K562 (cell line): ENCODE measurements around the gene TALDO1. TPM values are rescaled to one million over a fixed set of nuclear protein-coding genes. Genes with fewer than 3 reads are reported as not detected.

ENCODE experiments used
- ATAC-seq: fragments of 200-7000 bp; cut with Tn5 transposase; 3 replicates; pipeline ENCODE4 v1.9.1; 2020; ENCODE audit warnings: moderate library complexity
- BruUV-seq: library from RNA; stranded (reverse); fragments of 400-500 nt; replicated peaks from 2 replicates; lab custom pipeline; 2021; lab: Mats Ljungman, UMichigan
- CTCF ChIA-PET: fragments of 300-600 bp; formaldehyde crosslinking; extraction: SDS; loops from one replicate; lab custom pipeline; 2021; ENCODE audit warnings: low intra/inter-chr PET ratio; lab: Yijun Ruan, JAX
- POLR2A ChIA-PET: fragments of 300-600, 350-650 bp; sonication (Branson Sonifier 250); formaldehyde crosslinking; extraction: SDS; loops from one replicate; lab custom pipeline; 2021; ENCODE audit warnings: antibody characterized with exemption, inconsistent platforms; lab: Yijun Ruan, JAX
- DNase-seq, 4 experiments: peaks; one replicate each; pipeline versions ENCODE4 v3.0.0 to v3.0.0-alpha.2; 2011 to 2018; ENCODE audit warnings: low spot score in 3 of 4, mixed read lengths in 3 of 4; ENCODE audit errors: extremely low read depth in 1 of 4
- FAIRE-seq: peaks from 2 replicates; lab custom pipeline; 2011; peaks lifted over from hg19 to GRCh38; lab: Jason Lieb, UNC
- H2AFZ ChIP-seq: 2 replicates; pipeline ENCODE4 v1.6.0; 2011; ENCODE audit warnings: low read depth, low read length, control low read depth, inconsistent platforms
- H3K27ac ChIP-seq: fragments of 200-600 bp; 3 replicates; pipeline ENCODE4 v1.8.0; 2011; ENCODE audit warnings: low read depth, mild to moderate bottlenecking, control low read depth, inconsistent platforms, low read length, moderate library complexity, mixed read lengths; ENCODE audit errors: extremely low read depth
- H3K27me3 ChIP-seq, 2 experiments: fragments of 300-600 bp in 1 of 2; 2 replicates in 1 of 2; 3 replicates in 1 of 2; pipeline versions ENCODE4 v1.6.0 to v1.8.0; 2011; ENCODE audit warnings: inconsistent platforms in 2 of 2, low read length in 2 of 2, mild to moderate bottlenecking in 1 of 2, mixed read lengths in 1 of 2, moderate library complexity in 1 of 2; ENCODE audit not compliant: control insufficient read depth in 2 of 2, insufficient read depth in 2 of 2
- H3K36me3 ChIP-seq: fragments of 300-600 bp; 3 replicates; pipeline ENCODE4 v1.8.0; 2011; ENCODE audit warnings: mild to moderate bottlenecking, low read length, inconsistent platforms; ENCODE audit not compliant: control insufficient read depth, insufficient read depth
- H3K4me1 ChIP-seq, 2 experiments: fragments of 200-600 bp in 1 of 2; replicated peaks in 1 of 2; 2 replicates in 1 of 2; 3 replicates in 1 of 2; pipeline versions ENCODE4 v1.5.1 to v1.8.0; 2011; ENCODE audit warnings: inconsistent platforms in 2 of 2, low read length in 2 of 2, mild to moderate bottlenecking in 1 of 2, mixed read lengths in 1 of 2, moderate library complexity in 1 of 2; ENCODE audit not compliant: control insufficient read depth in 2 of 2, insufficient read depth in 2 of 2
- H3K4me2 ChIP-seq: 2 replicates; pipeline ENCODE4 v1.6.1; 2011; ENCODE audit warnings: low read length, control low read depth, inconsistent platforms, mixed read lengths; ENCODE audit not compliant: insufficient read depth
- H3K4me3 ChIP-seq: fragments of 200-600 bp; sonication (generic), shearing (Covaris generic); 2 replicates; pipeline ENCODE4 v1.5.1; 2016; ENCODE audit warnings: control low read depth, inconsistent platforms
- H3K79me2 ChIP-seq: fragments of 200-600 bp; 3 replicates; pipeline ENCODE4 v1.8.0; 2011; ENCODE audit warnings: low read length, inconsistent platforms; ENCODE audit not compliant: control insufficient read depth, insufficient read depth
- H3K9ac ChIP-seq, 2 experiments: 2 replicates each; pipeline versions ENCODE4 v1.6.0 to v1.6.1; 2011; ENCODE audit warnings: low read depth in 2 of 2, low read length in 2 of 2, control low read depth in 1 of 2, inconsistent platforms in 1 of 2, mild to moderate bottlenecking in 1 of 2, mixed read lengths in 1 of 2; ENCODE audit not compliant: insufficient read depth in 1 of 2
- H3K9me1 ChIP-seq: one replicate; pipeline ENCODE4 v1.6.0; 2011; ENCODE audit warnings: inconsistent platforms, mild to moderate bottlenecking, low read length, moderate library complexity; ENCODE audit not compliant: control insufficient read depth, insufficient read depth
- H3K9me3 ChIP-seq: replicated peaks from 2 replicates; pipeline ENCODE4 v1.5.1; 2011; ENCODE audit warnings: low read depth, low read length, inconsistent platforms; ENCODE audit not compliant: control insufficient read depth, insufficient read depth
- H4K20me1 ChIP-seq: replicated peaks from 2 replicates; pipeline ENCODE4 v1.6.1; 2011; ENCODE audit warnings: low read length, inconsistent platforms, mixed read lengths; ENCODE audit not compliant: control insufficient read depth, insufficient read depth
- CC2D1A ChIP-seq: fragments of 450-650 bp; IDR thresholded peaks from 2 replicates; pipeline ENCODE4 v1.6.1; 2017; ENCODE audit warnings: mild to moderate bottlenecking
- ETV1 ChIP-seq: fragments of 450-650 bp; conservative IDR thresholded peaks from 2 replicates; pipeline ENCODE4 v1.6.1; 2016; ENCODE audit warnings: missing genetic modification characterization, control low read depth, low read depth, missing compliant biosample characterization
- EWSR1 ChIP-seq: fragments of 450-650 bp; IDR thresholded peaks from 2 replicates; pipeline ENCODE4 v1.6.1; 2018; ENCODE audit warnings: borderline replicate concordance, mild to moderate bottlenecking, low read depth, moderate library complexity; ENCODE audit not compliant: partially characterized antibody
- FOXA1 ChIP-seq: fragments of 450-650 bp; IDR thresholded peaks from 2 replicates; pipeline ENCODE4 v1.6.1; 2016; ENCODE audit warnings: mild to moderate bottlenecking, borderline replicate concordance
- HCFC1 ChIP-seq: IDR thresholded peaks from 2 replicates; pipeline ENCODE4 v1.6.1; 2012; ENCODE audit warnings: low read depth, low read length, improper control_type of control experiment
- KLF13 ChIP-seq: fragments of 450-650 bp; IDR thresholded peaks from 2 replicates; pipeline ENCODE4 v1.6.1; 2016; ENCODE audit warnings: missing genetic modification characterization, low read depth, mild to moderate bottlenecking, missing compliant biosample characterization, moderate library complexity, borderline replicate concordance
- NR3C1 ChIP-seq: sonication (generic); formaldehyde crosslinking; IDR thresholded peaks from 2 replicates; pipeline ENCODE4 v1.8.1; 2022; ENCODE audit warnings: missing genetic modification reagents
- SP1 ChIP-seq: sonication (generic); formaldehyde crosslinking; IDR thresholded peaks from 2 replicates; pipeline ENCODE4 v1.8.1; 2022; ENCODE audit warnings: mild to moderate bottlenecking, missing genetic modification reagents
- SPI1 ChIP-seq: IDR thresholded peaks from 2 replicates; pipeline ENCODE4 v1.6.1; 2011; ENCODE audit warnings: low read depth, low read length, control low read depth, borderline replicate concordance
- STAT5B ChIP-seq: fragments of 250-450 bp; sonication (Bioruptor Pico); IDR thresholded peaks from 2 replicates; pipeline ENCODE4 v1.8.0; 2021; ENCODE audit warnings: mild to moderate bottlenecking, inconsistent platforms
- TBL1XR1 ChIP-seq, 2 experiments: IDR thresholded peaks; 2 replicates each; pipeline ENCODE4 v1.6.1; 2012; ENCODE audit warnings: improper control_type of control experiment in 2 of 2, low read length in 2 of 2, mild to moderate bottlenecking in 1 of 2
- TFAP4 ChIP-seq: sonication (generic); formaldehyde crosslinking; IDR thresholded peaks from 2 replicates; pipeline ENCODE4 v1.8.0; 2022; ENCODE audit warnings: missing genetic modification reagents, mild to moderate bottlenecking, moderate library complexity, borderline replicate concordance
- ZBTB1 ChIP-seq: sonication (generic); formaldehyde crosslinking; IDR thresholded peaks from 2 replicates; pipeline ENCODE4 v1.8.1; 2023; ENCODE audit warnings: missing genetic modification reagents, low read depth, mild to moderate bottlenecking, borderline replicate concordance
- ZBTB9 ChIP-seq: fragments of 450-650 bp; formaldehyde crosslinking; IDR thresholded peaks from 2 replicates; pipeline ENCODE4 v1.4.0; 2020; ENCODE audit warnings: mild to moderate bottlenecking, moderate library complexity
- ZEB2 ChIP-seq: fragments of 450-650 bp; IDR thresholded peaks from 2 replicates; pipeline ENCODE4 v1.6.1; 2016
- ZNF274 ChIP-seq: IDR thresholded peaks from 2 replicates; pipeline ENCODE4 v1.6.1; 2011; ENCODE audit warnings: low read depth, mild to moderate bottlenecking, low read length, moderate library complexity, borderline replicate concordance
- WGBS: fragments of 100-300 bp; shearing (Covaris generic); methylation state at CpG from one replicate; pipeline ENCODE4 v1.1.6; 2016; ENCODE audit warnings: low coverage, mixed read lengths; ENCODE audit not compliant: insufficient coverage; ENCODE audit errors: missing lambda C conversion rate; 5-methylcytosine and 5-hydroxymethylcytosine counted together
- in situ Hi-C: fragments of 300-500 bp; cut with MboI; formaldehyde crosslinking; loops from 4 replicates; pipeline ENCODE4 v1.15.0; 2018; ENCODE audit warnings: inconsistent platforms, mixed read lengths
- intact Hi-C: fragments of 100-400 bp; cut with micrococcal nuclease; formaldehyde crosslinking; loops from 2 replicates; pipeline ENCODE4 v1.14.2; 2022
- polyA plus RNA-seq, 8 experiments: library from polyadenylated mRNA; depleted of rRNA in 4 of 8; stranded (reverse) in 5 of 8; unstranded in 3 of 8; fragments of >200 nt; fragmentation: Nextera tagmentation in 2 of 8; fragmentation: Illumina TruSeq in 1 of 8; extraction: Ambion mirVana in 2 of 8; extraction: Trizol in 1 of 8; gene quantifications; 2 replicates each; pipeline versions ENCODE4 v1.2.1 to v1.2.3, GENCODE V29; 2011 to 2014; ENCODE audit warnings: inconsistent platforms in 1 of 8, missing spikeins in 1 of 8
- total RNA-seq, 7 experiments: library from RNA; depleted of rRNA in 6 of 7; stranded (reverse); fragments of >200 nt in 6 of 7; fragmentation: Illumina TruSeq in 2 of 7; extraction: Trizol in 2 of 7; gene quantifications; 2 replicates each; pipeline versions ENCODE4 v1.2.1 to v1.2.3, GENCODE V29; 2011 to 2021; ENCODE audit warnings: low replicate concordance in 1 of 7
- TF ChIP-seq, protein P1 (sequence below): fragments of 450-650 bp; IDR thresholded peaks from 2 replicates; pipeline ENCODE4 v1.6.1; 2016

Gene TALDO1
- total and polyA plus RNA-seq, 9 of the 15 experiments (the other 6 are each of a cell fraction or from before 2014, with no cell fraction given) = 260 to 541 (median 441) TPM

GRCh38 chr11:706957-707816 lies 40.1 kb upstream of the TALDO1 start:
- CTCF ChIA-PET = no interaction called here
- Histone ChIP-seq H3K9me1 (no peaks in the 10 kb centered on the region), H3K9me3 (no peaks in the 10 kb centered on the region), H3K9ac (peak overlapping the region; percentile 30 to 87; a peak in 3 of 4 replicates), H3K4me2 (0 out of 2 replicates have a peak overlapping the region, but pooled peaks have one; percentile 58), H3K4me3 (peak overlapping the region; percentile 39; the same call in 1 of the 2 replicates), H3K36me3 (peaks cover 5% of the 10 kb centered on the region; the same call in 1 of the 3 replicates), H4K20me1 (no peaks in the 10 kb centered on the region), H3K27ac (no peak overlapping the region), H3K27me3 (no peaks in the 10 kb centered on the region), H3K4me1 (peaks cover 6 to 82% of the 10 kb centered on the region in 2 experiments), H2AFZ (no peak overlapping the region), H3K79me2 (no peaks in the 10 kb centered on the region)
- 65% methylated on average over 15 of the region's 30 CpGs for WGBS
- FAIRE-seq = no peak
- DNase-seq = peak in 2 of 4 experiments; percentile 56 to 61
- TF ChIP-seq STAT5B (CRISPR knock-in tag) (no peak), SP1 (CRISPR knock-in tag) (no peak), TFAP4 (CRISPR knock-in tag) (0 out of 2 replicates have a peak, but pooled peaks have one; percentile 35), ZBTB1 (CRISPR knock-in tag) (0 out of 2 replicates have a peak, but pooled peaks have one; percentile 19), KLF13 (tag) (no peak), EWSR1 (no peak), FOXA1 (no peak), ETV1 (tag) (no peak), HCFC1 (no peak), SPI1 (no peak), TBL1XR1 (IDR thresholded peaks at IDR 0.05; ENCODE audit: low read length in 2 of 2) (no peak), ZNF274 (no peak), NR3C1 (CRISPR knock-in tag) (no peak), ZEB2 (no peak), ZBTB9 (no peak), CC2D1A (no peak)
- TF ChIP-seq, protein P1, sequence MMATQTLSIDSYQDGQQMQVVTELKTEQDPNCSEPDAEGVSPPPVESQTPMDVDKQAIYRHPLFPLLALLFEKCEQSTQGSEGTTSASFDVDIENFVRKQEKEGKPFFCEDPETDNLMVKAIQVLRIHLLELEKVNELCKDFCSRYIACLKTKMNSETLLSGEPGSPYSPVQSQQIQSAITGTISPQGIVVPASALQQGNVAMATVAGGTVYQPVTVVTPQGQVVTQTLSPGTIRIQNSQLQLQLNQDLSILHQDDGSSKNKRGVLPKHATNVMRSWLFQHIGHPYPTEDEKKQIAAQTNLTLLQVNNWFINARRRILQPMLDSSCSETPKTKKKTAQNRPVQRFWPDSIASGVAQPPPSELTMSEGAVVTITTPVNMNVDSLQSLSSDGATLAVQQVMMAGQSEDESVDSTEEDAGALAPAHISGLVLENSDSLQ = no peak
- no TSS peak for BruUV-seq
- in situ Hi-C loops (no loop called here), intact Hi-C loops (no loop called here)
- POLR2A ChIA-PET = interaction anchor here (0.6 kb wide), 2 partner anchors 39 to 56 kb away, joined by 3 to 4 read pairs; no protein-coding TSS in a partner anchor
- ATAC-seq = no peak
